Kidney epithelial cell (primary cell): Measurements from ENCODE around the gene OR7C1. TPM values are rescaled to one million over a fixed set of nuclear protein-coding genes. Genes with fewer than 3 reads are reported as not detected.

ENCODE experiments used
- DNase-seq: peaks from one replicate; pipeline ENCODE4 v3.0.0-alpha.2; 2010; ENCODE audit warnings: low read depth
- H3K27me3 ChIP-seq: 2 replicates; pipeline ENCODE4 v1.6.0; 2011; ENCODE audit warnings: low read length; ENCODE audit not compliant: control insufficient read depth, insufficient read depth
- H3K36me3 ChIP-seq: 2 replicates; pipeline ENCODE4 v1.5.1; 2011; ENCODE audit warnings: low read length; ENCODE audit not compliant: control insufficient read depth, insufficient read depth
- H3K4me3 ChIP-seq: 2 replicates; pipeline ENCODE4 v1.5.1; 2011; ENCODE audit warnings: low read depth, mild to moderate bottlenecking, control low read depth, low read length
- total RNA-seq: library from RNA; depleted of rRNA; stranded (reverse); fragments of >200 nt; gene quantifications from 2 replicates; pipeline ENCODE4 v1.2.3, GENCODE V29; 2015
- TF ChIP-seq, protein P1 (sequence below): IDR thresholded peaks from 2 replicates; pipeline ENCODE4 v1.5.1; 2011; ENCODE audit warnings: mild to moderate bottlenecking, moderate library complexity, low read length, control low read depth, inconsistent platforms; ENCODE audit not compliant: insufficient read depth, poor library complexity, severe bottlenecking

Gene OR7C1
- total RNA-seq, 1 donor from 2014 or later = not detected

DNA sequence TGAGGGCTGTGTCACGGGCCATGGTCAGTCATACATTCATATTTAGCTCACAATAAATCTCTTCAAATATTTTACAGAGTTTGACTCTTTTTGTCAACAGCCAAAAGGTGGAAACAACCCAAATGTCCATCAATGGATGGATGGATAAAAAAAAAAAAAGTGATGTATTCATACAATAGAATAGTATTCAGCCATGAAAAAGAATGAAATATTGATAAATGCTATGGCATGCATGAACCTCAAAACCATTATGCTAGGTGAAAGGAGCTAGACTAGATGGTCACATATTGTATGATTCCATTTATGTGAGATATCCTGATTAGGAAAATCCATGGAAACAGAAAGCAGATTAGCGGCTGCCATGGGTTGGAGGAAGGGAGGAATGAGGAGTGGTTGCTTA, 72.9 kb downstream of the OR7C1 start:
- DNase-seq = no peak
- Histone ChIP-seq H3K4me3 (no peak overlapping the region), H3K36me3 (no peaks in the 10 kb centered on the region), H3K27me3 (peaks cover 3% of the 10 kb centered on the region)
- TF ChIP-seq, protein P1, sequence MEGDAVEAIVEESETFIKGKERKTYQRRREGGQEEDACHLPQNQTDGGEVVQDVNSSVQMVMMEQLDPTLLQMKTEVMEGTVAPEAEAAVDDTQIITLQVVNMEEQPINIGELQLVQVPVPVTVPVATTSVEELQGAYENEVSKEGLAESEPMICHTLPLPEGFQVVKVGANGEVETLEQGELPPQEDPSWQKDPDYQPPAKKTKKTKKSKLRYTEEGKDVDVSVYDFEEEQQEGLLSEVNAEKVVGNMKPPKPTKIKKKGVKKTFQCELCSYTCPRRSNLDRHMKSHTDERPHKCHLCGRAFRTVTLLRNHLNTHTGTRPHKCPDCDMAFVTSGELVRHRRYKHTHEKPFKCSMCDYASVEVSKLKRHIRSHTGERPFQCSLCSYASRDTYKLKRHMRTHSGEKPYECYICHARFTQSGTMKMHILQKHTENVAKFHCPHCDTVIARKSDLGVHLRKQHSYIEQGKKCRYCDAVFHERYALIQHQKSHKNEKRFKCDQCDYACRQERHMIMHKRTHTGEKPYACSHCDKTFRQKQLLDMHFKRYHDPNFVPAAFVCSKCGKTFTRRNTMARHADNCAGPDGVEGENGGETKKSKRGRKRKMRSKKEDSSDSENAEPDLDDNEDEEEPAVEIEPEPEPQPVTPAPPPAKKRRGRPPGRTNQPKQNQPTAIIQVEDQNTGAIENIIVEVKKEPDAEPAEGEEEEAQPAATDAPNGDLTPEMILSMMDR = no peak

- no peaks in the 10 kb centered on the region for H3K36me3 ChIP-seq
- peaks cover 3% of the 10 kb centered on the region for H3K27me3 ChIP-seq
- TF ChIP-seq, protein P1 = no peak
- no peak overlapping the region for H3K4me3 ChIP-seq
- DNase-seq = no peak
These were observed 73.4 kb downstream of the OR7C1 start for GRCh38 chr19:14761607-14762006.

GRCh38 chr19:14758816-14759215, 76.2 kb downstream of the OR7C1 start:
- Histone ChIP-seq H3K27me3 (peaks cover 3% of the 10 kb centered on the region), H3K36me3 (no peaks in the 10 kb centered on the region), H3K4me3 (no peak overlapping the region)
- DNase-seq = no peak
- TF ChIP-seq, protein P1 = no peak

GRCh38 chr19:14748601-14749000, 86.4 kb downstream of the OR7C1 start:
- H3K27me3 ChIP-seq = no peaks in the 10 kb centered on the region
- H3K36me3 ChIP-seq = no peaks in the 10 kb centered on the region
- DNase-seq = no peak
- no peak overlapping the region for H3K4me3 ChIP-seq
- TF ChIP-seq, protein P1 = no peak

Other genes starting within 250 kb of the OR7C1 start
- not detected in 2 replicates for gene ADGRE3, start 160.3 kb downstream of the OR7C1 start, total RNA-seq
- 9.0 and 14.5 TPM in 2 replicates for gene ZNF333, start 145.1 kb downstream of the OR7C1 start, total RNA-seq
- gene ADGRE2, start 56.6 kb downstream of the OR7C1 start, total RNA-seq = 0.21 and 0.27 TPM in 2 replicates
- not detected in 2 replicates for gene OR7A5, start within 50 bp of the OR7C1 start, total RNA-seq
- gene OR7A10, start 13.7 kb upstream of the OR7C1 start, total RNA-seq = not detected in 2 replicates
- not detected in 2 replicates for gene OR7A17, start 50.9 kb upstream of the OR7C1 start, total RNA-seq
- not detected in 2 replicates for gene OR7C2, start 106.3 kb upstream of the OR7C1 start, total RNA-seq
- gene SLC1A6, start 144.7 kb upstream of the OR7C1 start, total RNA-seq = not detected in 2 replicates
- gene CASP14, start 214.3 kb upstream of the OR7C1 start, total RNA-seq = not detected in 2 replicates
- not detected in 2 replicates for gene OR1I1, start 247.0 kb upstream of the OR7C1 start, total RNA-seq